Measurements from ENCODE around the gene RASGRP1. TPM values are rescaled to one million over a fixed set of nuclear protein-coding genes. Genes with fewer than 3 reads are reported as not detected.

The RASGRP1 gene
- total RNA-seq, 2 donors from 2014 or later: 0.60 to 0.67 TPM

Other genes with a start within 250 kb of the RASGRP1 start
- 10 to 100 TPM; 20.7 to 33.4 TPM for gene FAM98B, start 110.7 kb downstream of the RASGRP1 start, total RNA-seq

Data from posterior vena cava (tissue), 2 donors.